H9 (cell line): ENCODE measurements around the gene CCDC34. TPM values are rescaled to one million over a fixed set of nuclear protein-coding genes. Genes with fewer than 3 reads are reported as not detected.

ENCODE experiments used
- DNase-seq: peaks from one replicate; pipeline ENCODE4 v3.0.0-alpha.2; 2017
- H2AFZ ChIP-seq: one replicate; pipeline ENCODE4 v1.6.1; 2013; ENCODE audit warnings: mild to moderate bottlenecking, low read length, control low read depth, moderate library complexity
- H2AK5ac ChIP-seq: 2 replicates; pipeline ENCODE4 v1.6.1; 2013; ENCODE audit warnings: low read length, control low read depth, mixed read lengths; ENCODE audit not compliant: insufficient read length
- H2BK120ac ChIP-seq: one replicate; pipeline ENCODE4 v1.6.1; 2013; ENCODE audit warnings: low read depth, mild to moderate bottlenecking, low read length, control low read depth, inconsistent platforms; ENCODE audit not compliant: poor library complexity, severe bottlenecking
- H2BK12ac ChIP-seq: 2 replicates; pipeline ENCODE4 v1.6.1; 2013; ENCODE audit warnings: low read length, control low read depth, mixed read lengths, low read depth; ENCODE audit not compliant: insufficient read length
- H2BK15ac ChIP-seq: 2 replicates; pipeline ENCODE4 v1.6.1; 2013; ENCODE audit warnings: low read depth, low read length, control low read depth
- H2BK20ac ChIP-seq: one replicate; pipeline ENCODE4 v1.6.1; 2013; ENCODE audit warnings: low read depth, mild to moderate bottlenecking, low read length, control low read depth, inconsistent platforms; ENCODE audit not compliant: poor library complexity, severe bottlenecking
- H2BK5ac ChIP-seq: 2 replicates; pipeline ENCODE4 v1.6.1; 2013; ENCODE audit warnings: low read length, control low read depth, mixed read lengths; ENCODE audit not compliant: insufficient read length
- H3K14ac ChIP-seq: 2 replicates; pipeline ENCODE4 v1.6.1; 2013; ENCODE audit warnings: low read length, control low read depth; ENCODE audit not compliant: insufficient read depth
- H3K18ac ChIP-seq: 2 replicates; pipeline ENCODE4 v1.6.1; 2013; ENCODE audit warnings: low read depth, mild to moderate bottlenecking, mixed read lengths, low read length, control low read depth; ENCODE audit not compliant: insufficient read length
- H3K23ac ChIP-seq: 2 replicates; pipeline ENCODE4 v1.6.1; 2013; ENCODE audit warnings: low read length, control low read depth, mixed read lengths, low read depth; ENCODE audit not compliant: insufficient read length
- H3K23me2 ChIP-seq: 2 replicates; pipeline ENCODE4 v1.6.1; 2013; ENCODE audit warnings: low read depth, mild to moderate bottlenecking, mixed read lengths, low read length, control low read depth; ENCODE audit not compliant: insufficient read length, poor library complexity, severe bottlenecking
- H3K27ac ChIP-seq: 2 replicates; pipeline ENCODE4 v1.5.1; 2013; ENCODE audit warnings: low read length, control low read depth, mixed read lengths, low read depth; ENCODE audit not compliant: insufficient read length
- H3K27me3 ChIP-seq: 2 replicates; pipeline ENCODE4 v1.6.1; 2013; ENCODE audit warnings: low read length, control low read depth, inconsistent platforms; ENCODE audit not compliant: insufficient read depth
- H3K4ac ChIP-seq: 2 replicates; pipeline ENCODE4 v1.6.1; 2013; ENCODE audit warnings: low read depth, mild to moderate bottlenecking, control low read depth, inconsistent platforms, low read length, moderate library complexity
- H3K4me1 ChIP-seq: 2 replicates; pipeline ENCODE4 v1.6.1; 2013; ENCODE audit warnings: low read length, control low read depth, inconsistent platforms; ENCODE audit not compliant: insufficient read depth
- H3K4me2 ChIP-seq: 2 replicates; pipeline ENCODE4 v1.6.1; 2013; ENCODE audit warnings: low read length, control low read depth, mixed read lengths; ENCODE audit not compliant: insufficient read length, insufficient read depth
- H3K56ac ChIP-seq: 2 replicates; pipeline ENCODE4 v1.6.1; 2013; ENCODE audit warnings: low read depth, mild to moderate bottlenecking, mixed read lengths, low read length, control low read depth; ENCODE audit not compliant: insufficient read length
- H3K79me1 ChIP-seq: 2 replicates; pipeline ENCODE4 v1.6.1; 2013; ENCODE audit warnings: low read depth, mild to moderate bottlenecking, moderate library complexity, low read length, control low read depth, inconsistent platforms; ENCODE audit not compliant: insufficient read depth, poor library complexity, severe bottlenecking
- H3K79me2 ChIP-seq: 2 replicates; pipeline ENCODE4 v1.6.1; 2013; ENCODE audit warnings: low read length, control low read depth, inconsistent platforms; ENCODE audit not compliant: insufficient read depth
- H3K9ac ChIP-seq: 2 replicates; pipeline ENCODE4 v1.6.1; 2013; ENCODE audit warnings: low read length, control low read depth, mixed read lengths; ENCODE audit not compliant: insufficient read length; ENCODE audit errors: extremely low read depth
- H3K9me3 ChIP-seq: one replicate; pipeline ENCODE4 v1.6.1; 2013; ENCODE audit warnings: low read depth, low read length, inconsistent platforms; ENCODE audit not compliant: control insufficient read depth
- H3T11ph ChIP-seq: one replicate; pipeline ENCODE4 v1.6.1; 2013; ENCODE audit warnings: mild to moderate bottlenecking, low read length, control low read depth, inconsistent platforms
- H4K20me1 ChIP-seq: one replicate; pipeline ENCODE4 v1.6.1; 2013; ENCODE audit not compliant: control insufficient read depth, insufficient read length, insufficient read depth
- H4K5ac ChIP-seq: 2 replicates; pipeline ENCODE4 v1.6.1; 2013; ENCODE audit warnings: low read depth, mild to moderate bottlenecking, mixed read lengths, low read length, control low read depth; ENCODE audit not compliant: insufficient read length
- H4K8ac ChIP-seq: replicated peaks from 2 replicates; pipeline ENCODE4 v1.6.1; 2013; ENCODE audit warnings: low read length, control low read depth, mixed read lengths, low read depth; ENCODE audit not compliant: insufficient read length
- H4K91ac ChIP-seq: 2 replicates; pipeline ENCODE4 v1.6.1; 2013; ENCODE audit warnings: low read depth, mild to moderate bottlenecking, moderate library complexity, mixed read lengths, low read length, control low read depth; ENCODE audit not compliant: insufficient read length
- H3K27ac Mint-ChIP-seq, 3 experiments: 2 replicates in 2 of 3; 3 replicates in 1 of 3; pipeline ENCODE4 v1.8.0; 2020 to 2021; ENCODE audit warnings: mixed read lengths in 3 of 3, mild to moderate bottlenecking in 1 of 3, moderate library complexity in 1 of 3
- H3K27me3 Mint-ChIP-seq: 2 replicates; pipeline ENCODE4 v1.8.0; 2021; ENCODE audit warnings: low read depth, mild to moderate bottlenecking, moderate library complexity, mixed read lengths
- H3K36me3 Mint-ChIP-seq, 3 experiments: 2 replicates in 2 of 3; 3 replicates in 1 of 3; pipeline ENCODE4 v1.8.0; 2020 to 2021; ENCODE audit warnings: low read depth in 3 of 3, mixed read lengths in 3 of 3; ENCODE audit not compliant: insufficient read depth in 1 of 3
- H3K4me1 Mint-ChIP-seq, 2 experiments: 2 replicates each; pipeline ENCODE4 v1.8.0; 2020; ENCODE audit warnings: mixed read lengths in 2 of 2
- H3K4me3 Mint-ChIP-seq, 2 experiments: 2 replicates in 1 of 2; 3 replicates in 1 of 2; pipeline ENCODE4 v1.8.0; 2020 to 2021; ENCODE audit warnings: mild to moderate bottlenecking in 2 of 2, mixed read lengths in 2 of 2, moderate library complexity in 1 of 2
- H3K9me3 Mint-ChIP-seq, 2 experiments: 2 replicates in 1 of 2; 3 replicates in 1 of 2; pipeline ENCODE4 v1.8.0; 2020; ENCODE audit warnings: mild to moderate bottlenecking in 2 of 2, mixed read lengths in 2 of 2, moderate library complexity in 1 of 2
- WGBS: extraction: QIAGEN DNeasy Blood & Tissue Kit; methylation state at CpG from one replicate; pipeline ENCODE4 v1.1.7; 2013; ENCODE audit warnings: missing lambda C conversion rate, low lambda C conversion rate, mixed read lengths; ENCODE audit not compliant: insufficient read length; ENCODE audit errors: extremely low coverage; 5-methylcytosine and 5-hydroxymethylcytosine counted together
- total RNA-seq: library from RNA; stranded (reverse); gene quantifications from 2 replicates; pipeline ENCODE4 v1.2.1, GENCODE V29; 2021
- TF ChIP-seq, protein P1 (sequence below): fragments of 200-600 bp; sonication (generic); conservative IDR thresholded peaks from 3 replicates; pipeline ENCODE4 v1.8.0; 2021; ENCODE audit warnings: antibody characterized with exemption, mild to moderate bottlenecking

The CCDC34 gene
- total RNA-seq, 1 experiment from 2014 or later, result 25.2 TPM

DNA sequence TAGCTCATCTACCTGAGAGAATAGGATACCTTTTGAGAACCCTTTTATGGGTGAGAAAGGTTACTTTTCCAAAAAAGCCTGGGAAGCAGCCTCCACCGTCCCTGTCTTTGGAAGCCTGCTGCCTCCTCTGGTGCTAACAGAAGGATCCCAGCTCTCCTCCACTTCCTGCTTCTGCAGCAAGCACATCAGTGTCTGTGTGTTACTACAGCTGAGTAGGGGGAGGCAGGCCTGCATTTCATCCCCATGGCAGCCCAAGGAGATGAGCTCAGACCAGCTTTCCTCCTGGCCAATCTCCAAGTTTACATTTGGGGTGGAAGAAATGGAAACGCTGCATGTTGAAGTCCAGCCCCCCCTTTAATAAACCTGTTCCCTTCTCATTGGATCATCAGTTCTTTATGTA, 7.4 kb upstream of the CCDC34 start:
- no peak overlapping the region for H2BK120ac ChIP-seq
- H4K20me1 ChIP-seq, result no peaks in the 10 kb centered on the region
- H4K8ac ChIP-seq, result no peak overlapping the region
- no CpG with 5 or more reads among the region's 2 CpGs for WGBS
- no peak overlapping the region for H3K14ac ChIP-seq
- no peak overlapping the region for H2BK15ac ChIP-seq
- H3K18ac ChIP-seq, result no peak overlapping the region
- H2BK12ac ChIP-seq, result no peak overlapping the region
- no peak overlapping the region for H3K56ac ChIP-seq
- no peaks in the 10 kb centered on the region for H3K23me2 ChIP-seq
- H3K79me1 ChIP-seq, result no peaks in the 10 kb centered on the region
- no peak overlapping the region for H2BK5ac ChIP-seq
- H3K9ac ChIP-seq, result no peak overlapping the region
- H3K9me3 ChIP-seq, result no peaks in the 10 kb centered on the region
- Mint-ChIP-seq H3K36me3 (peaks cover 8 to 70% (median 66%) of the 10 kb centered on the region in 3 experiments; a peak in 6 of 7 replicates), H3K27me3 (no peaks in the 10 kb centered on the region), H3K27ac (peak overlapping the region in 1 of 3 experiments; percentile 77; a peak in 4 of 7 replicates), H3K9me3 (no peaks in the 10 kb centered on the region), H3K4me1 (peaks cover 3% of the 10 kb centered on the region in 2 experiments; a peak in 2 of 4 replicates), H3K4me3 (no peak overlapping the region)
- H3K79me2 ChIP-seq, result no peaks in the 10 kb centered on the region
- H3K4me1 ChIP-seq, result no peaks in the 10 kb centered on the region
- no peak overlapping the region for H3K27ac ChIP-seq
- H3K27me3 ChIP-seq, result no peaks in the 10 kb centered on the region
- H3K23ac ChIP-seq, result no peak overlapping the region
- no peak overlapping the region for H4K91ac ChIP-seq
- H3T11ph ChIP-seq, result no peak overlapping the region
- TF ChIP-seq, protein P1, sequence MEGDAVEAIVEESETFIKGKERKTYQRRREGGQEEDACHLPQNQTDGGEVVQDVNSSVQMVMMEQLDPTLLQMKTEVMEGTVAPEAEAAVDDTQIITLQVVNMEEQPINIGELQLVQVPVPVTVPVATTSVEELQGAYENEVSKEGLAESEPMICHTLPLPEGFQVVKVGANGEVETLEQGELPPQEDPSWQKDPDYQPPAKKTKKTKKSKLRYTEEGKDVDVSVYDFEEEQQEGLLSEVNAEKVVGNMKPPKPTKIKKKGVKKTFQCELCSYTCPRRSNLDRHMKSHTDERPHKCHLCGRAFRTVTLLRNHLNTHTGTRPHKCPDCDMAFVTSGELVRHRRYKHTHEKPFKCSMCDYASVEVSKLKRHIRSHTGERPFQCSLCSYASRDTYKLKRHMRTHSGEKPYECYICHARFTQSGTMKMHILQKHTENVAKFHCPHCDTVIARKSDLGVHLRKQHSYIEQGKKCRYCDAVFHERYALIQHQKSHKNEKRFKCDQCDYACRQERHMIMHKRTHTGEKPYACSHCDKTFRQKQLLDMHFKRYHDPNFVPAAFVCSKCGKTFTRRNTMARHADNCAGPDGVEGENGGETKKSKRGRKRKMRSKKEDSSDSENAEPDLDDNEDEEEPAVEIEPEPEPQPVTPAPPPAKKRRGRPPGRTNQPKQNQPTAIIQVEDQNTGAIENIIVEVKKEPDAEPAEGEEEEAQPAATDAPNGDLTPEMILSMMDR, result no peak
- H2AK5ac ChIP-seq, result no peak overlapping the region
- no peak overlapping the region for H2BK20ac ChIP-seq
- H3K4me2 ChIP-seq, result no peak overlapping the region
- no peak overlapping the region for H3K4ac ChIP-seq
- no peak for DNase-seq
- no peak overlapping the region for H2AFZ ChIP-seq
- no peak overlapping the region for H4K5ac ChIP-seq
